ENCODE data around the gene TSSK2.

TSSK2 gene

GRCh38 chr22:19172213-19173046 lies 41.3 kb downstream of the TSSK2 start:
- DNase-seq = no peak

DNA sequence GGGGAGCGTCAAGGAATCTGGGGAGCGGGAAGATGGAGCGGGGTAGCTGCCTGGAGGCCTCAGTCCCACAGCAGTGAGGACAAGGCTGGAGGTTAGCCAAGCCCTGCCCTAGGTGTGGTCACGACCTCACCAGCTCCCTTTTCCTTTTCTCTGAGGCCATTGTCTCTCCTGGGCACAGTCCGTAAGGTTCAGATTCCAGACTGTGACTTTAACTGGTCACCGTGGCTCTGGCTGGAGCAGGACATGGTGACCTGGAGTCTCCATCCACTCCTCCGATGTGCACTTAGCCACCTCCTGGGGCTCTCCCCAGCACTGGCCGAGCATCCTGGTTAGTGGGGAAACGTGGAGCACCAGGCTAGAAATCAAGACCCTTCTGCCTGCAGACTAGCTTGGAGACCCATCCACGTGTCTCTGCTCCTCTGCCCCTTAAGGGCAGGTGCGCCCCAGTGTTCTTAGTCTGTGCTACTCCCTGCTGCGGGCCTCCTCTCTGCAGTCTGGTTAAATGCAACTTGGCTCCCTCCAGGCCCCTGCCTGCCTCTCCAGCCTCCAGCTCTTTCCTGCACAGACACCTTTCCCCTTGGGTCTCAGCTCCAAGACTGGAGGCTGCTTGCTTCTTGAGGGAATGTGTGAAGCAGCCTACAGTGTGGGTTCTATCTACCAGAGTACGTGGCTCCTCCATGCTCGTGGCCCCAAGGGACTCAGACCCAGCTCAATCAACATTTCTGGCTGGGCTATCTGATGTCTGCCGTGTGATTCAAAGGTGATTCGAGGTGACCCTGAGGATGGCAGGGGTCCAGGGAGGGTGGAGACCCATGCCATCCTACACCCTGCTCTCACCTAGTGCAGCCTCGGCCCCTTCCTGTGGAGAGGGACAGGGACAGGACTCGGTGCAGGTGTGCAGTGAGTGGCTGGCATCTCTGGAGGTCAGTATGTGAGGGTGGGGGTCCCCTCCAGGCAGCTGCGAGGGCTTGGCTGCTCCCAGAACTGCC lies 42.2 kb downstream of the TSSK2 start:
- DNase-seq = no peak

DNA sequence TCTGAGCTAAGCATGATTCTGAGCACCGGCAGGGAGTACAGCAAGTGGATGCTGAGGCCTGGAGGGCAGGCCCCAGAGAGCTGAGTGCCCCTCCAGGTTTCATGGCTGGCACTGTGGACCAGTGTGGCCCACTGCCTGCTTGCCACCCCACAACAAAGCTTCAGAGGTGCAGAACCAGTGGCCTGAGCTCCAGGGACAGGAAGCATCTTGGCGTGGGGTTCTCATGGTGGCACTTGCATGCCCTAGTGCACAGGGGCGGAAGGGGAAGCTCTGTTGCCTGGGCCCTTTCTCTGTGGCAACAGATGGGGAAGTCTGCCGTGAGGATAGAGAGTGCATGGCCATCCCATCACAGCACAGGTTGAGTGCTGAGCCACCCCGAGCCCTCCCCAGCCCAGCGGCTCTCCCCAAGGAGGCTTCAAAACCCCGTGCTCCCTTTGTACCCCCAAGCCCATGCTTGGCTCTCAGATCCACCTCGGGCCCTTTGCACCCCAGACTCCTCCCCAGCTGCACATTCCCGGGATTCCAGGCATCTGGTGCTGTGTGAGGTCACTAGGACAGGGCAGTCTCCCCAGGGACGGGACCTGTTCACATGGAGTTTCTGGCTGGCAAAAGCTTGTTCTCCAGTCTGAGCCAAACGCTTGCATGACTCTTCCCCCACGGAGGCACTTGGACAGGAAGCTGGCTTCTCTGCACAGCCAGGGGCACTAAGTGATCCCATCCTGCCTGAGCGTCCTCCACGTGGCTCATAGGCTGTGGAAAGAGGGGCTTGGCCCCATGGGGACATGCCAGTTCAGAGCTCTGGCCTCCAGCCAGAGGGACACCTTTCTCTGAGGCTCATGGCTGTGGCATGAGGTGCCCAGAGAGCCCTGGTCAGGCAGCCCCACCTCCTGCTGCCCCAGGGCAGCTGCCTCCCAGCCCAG lies 43.3 kb downstream of the TSSK2 start:
- no peak for DNase-seq

DNA sequence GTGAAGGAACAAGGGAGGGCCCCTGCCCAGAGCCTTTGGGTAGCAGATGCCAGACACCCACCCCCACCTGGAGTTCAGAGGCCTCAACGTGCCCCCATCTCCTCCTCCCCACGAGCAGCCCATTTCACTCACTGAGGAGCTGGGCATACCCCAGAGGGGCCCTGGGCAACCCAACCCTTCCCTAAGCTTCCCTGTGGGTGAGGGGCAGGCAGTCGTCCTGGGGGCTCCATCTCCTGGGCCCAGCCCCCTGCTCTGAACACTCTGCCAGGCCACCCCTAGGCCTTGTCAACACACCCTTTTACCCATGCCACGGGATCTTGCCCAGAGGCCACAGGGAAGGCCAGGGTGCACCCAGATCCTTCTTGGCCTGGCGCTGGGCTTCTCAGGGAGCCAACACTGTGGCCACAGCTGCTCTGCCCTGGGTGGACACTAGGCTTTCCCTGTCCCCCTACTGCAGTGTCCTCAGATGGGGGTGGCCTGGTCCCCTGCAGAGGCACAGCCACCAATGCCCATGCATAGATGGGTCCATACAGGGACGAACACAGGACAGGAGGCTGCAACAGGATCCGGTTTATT lies 44.0 kb downstream of the TSSK2 start:
- no peak for DNase-seq

DNA sequence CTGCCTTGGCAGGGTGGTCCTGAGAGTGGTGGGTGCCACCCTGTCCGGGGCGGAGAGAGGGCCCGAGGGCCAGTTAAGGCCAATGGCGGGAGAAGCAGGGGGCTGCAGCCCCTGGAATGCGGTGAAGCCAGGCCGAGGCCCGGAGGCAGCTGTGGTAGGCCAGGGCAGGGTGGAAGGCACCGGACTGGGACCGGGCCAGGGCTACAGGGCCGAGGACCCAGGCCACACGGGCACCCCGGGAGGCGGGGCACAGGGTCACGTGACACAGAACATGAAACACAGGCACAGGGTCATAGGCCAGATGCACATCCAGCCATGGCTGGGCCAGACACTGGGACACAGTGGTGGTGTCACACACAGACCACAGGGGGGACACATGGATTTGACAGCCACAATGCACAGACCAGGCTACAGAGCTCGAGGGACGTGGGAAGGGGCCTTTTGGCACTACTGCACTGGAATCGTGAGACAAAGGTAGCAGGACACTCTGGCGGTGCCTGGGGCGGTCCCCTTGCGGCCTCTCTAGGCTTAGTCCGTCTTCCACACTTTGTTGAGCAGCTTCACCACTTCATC lies 44.6 kb downstream of the TSSK2 start:
- no peak for DNase-seq

GRCh38 chr22:19176175-19176643 lies 45.1 kb downstream of the TSSK2 start:
- DNase-seq = no peak

DNA sequence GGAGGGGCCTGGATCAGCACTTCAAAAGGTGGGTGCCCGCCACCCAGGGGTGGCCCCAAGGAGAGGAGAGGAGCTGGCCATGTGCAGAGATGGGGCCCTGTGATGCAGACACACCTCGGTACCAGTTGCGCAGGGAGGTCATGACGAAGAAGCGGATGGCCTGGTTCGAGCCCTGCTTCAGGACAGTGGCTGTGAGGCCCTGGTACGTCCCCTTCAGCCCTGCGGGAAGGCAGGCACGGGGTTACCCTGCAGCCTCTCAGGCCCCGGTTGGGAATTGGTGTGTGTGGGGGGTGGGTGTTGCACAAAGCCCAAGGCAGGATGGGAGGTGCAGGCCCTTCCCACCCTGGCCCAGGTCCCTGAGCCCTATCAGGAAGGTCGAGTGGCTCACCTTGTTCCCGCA lies 45.6 kb downstream of the TSSK2 start:
- DNase-seq = no peak

GRCh38 chr22:19177164-19178064 lies 46.3 kb downstream of the TSSK2 start:
- DNase-seq = no peak

- DNase-seq = no peak
These were observed 47.1 kb downstream of the TSSK2 start for GRCh38 chr22:19178065-19178656.

DNA sequence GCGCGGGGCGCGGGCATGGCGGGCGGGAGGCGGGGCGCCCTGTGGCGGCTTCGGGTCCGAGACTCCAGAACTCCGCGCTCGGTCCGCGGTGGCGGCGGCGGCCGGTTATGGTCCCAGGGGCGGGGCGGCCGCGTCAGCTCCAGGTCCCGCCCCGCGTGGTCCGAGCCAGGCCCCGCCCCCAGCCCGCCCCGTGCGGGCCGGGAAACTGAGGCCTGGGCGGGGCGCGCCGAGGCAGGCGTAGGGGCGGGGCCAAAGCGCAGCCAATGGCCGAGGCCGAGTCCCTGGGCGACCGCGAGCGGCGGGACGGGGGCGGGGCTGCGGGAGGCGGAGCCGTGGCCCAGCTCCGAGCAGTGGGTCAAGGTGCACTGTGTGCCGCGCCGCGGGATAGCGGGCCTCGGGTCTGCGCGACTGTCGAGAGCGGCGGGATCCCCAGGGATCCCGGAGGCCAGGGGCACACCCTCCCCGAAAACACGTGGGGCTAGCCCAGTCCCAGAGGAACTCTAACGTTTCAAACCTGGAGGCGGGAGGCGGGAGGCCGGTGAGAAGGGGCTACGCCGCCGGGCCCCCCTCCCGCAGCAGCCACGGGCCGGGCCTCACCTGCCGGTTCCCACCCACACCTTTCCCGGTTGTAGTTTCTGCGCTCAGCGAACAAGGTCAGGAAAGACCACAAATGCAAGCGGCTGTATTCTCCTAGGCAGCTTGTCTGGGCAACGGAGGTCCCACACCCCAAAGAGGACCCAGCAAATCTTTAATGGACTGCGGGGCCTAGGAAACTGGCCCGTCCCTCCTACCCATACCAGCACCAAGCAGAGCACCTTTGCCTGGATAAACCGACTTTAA lies 47.8 kb downstream of the TSSK2 start, which contains the start of gene SLC25A1:
SLC25A1 (minus strand) TSS at position 80 of the 840 bp plus-strand sequence; CDS start at position 17, 63 bp downstream.
- DNase-seq = peak; percentile 88

GRCh38 chr22:19179497-19180048 lies 48.5 kb downstream of the TSSK2 start:
- DNase-seq = peak; percentile 68

- DNase-seq = no peak
These were observed 49.1 kb downstream of the TSSK2 start for GRCh38 chr22:19180234-19180633.

DNA sequence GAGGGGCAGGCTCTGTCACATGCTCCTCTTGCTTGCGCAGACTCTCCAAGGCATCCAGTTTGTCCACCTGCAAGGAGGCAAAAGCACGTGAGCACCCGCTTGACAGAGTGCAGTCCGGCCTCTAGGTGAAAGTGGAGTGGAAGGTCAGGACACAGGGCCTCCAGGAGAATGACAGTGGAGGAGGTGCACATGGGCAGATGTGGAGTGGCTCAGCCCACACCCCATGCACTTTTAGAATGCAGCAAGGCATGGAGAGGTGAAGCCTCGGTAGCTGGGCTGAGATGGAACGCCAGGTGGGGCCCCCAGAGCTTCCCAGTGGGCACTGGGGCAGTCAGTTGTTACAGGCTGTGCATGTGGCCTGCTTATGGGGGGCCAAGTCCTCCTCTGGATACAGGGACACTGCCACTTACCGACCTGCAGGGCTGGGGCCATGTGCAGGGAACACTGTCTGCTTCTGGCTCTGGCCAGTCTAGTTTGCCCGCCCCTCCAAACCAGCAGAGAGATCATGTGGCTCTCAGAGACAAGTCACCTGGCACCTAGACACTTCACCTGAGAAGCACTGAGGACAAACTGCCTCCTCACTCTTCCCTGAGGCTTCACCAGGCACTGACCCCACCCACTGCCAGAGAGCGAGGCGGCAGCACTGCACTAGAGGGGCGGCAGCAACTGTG lies 49.8 kb downstream of the TSSK2 start:
- DNase-seq = no peak

- DNase-seq = no peak
These were observed 50.8 kb downstream of the TSSK2 start for GRCh38 chr22:19181786-19182471.
